ENCODE data around the gene TMSB4X. TPM values are rescaled to one million over a fixed set of nuclear protein-coding genes. Genes with fewer than 3 reads are reported as not detected.

The TMSB4X gene
- total RNA-seq, 4 donors from 2014 or later: 3,072 to 3,725 (median 3,326) TPM

- Histone ChIP-seq H3K4me1 (peaks cover 0 to 36% (median 15%) of the 10 kb centered on the region in 4 donors), H3K27me3 (no peaks in the 10 kb centered on the region), H3K27ac (replicated peaks in 1 of 4) (peak overlapping the region; percentile 71 to 96 (median 90)), H3K36me3 (no peaks in the 10 kb centered on the region), H3K4me3 (peak overlapping the region in 1 of 4 donors; percentile 22), H3K9me3 (no peaks in the 10 kb centered on the region)
- no peak for DNase-seq (ENCODE audit: extremely low spot score)
- TF ChIP-seq EP300 (IDR thresholded peaks at IDR 0.05): no peak
- TF ChIP-seq POLR2AphosphoS5 (IDR thresholded peaks at IDR 0.05): peak; percentile 23 to 41
- no peak for TF ChIP-seq POLR2A (IDR thresholded peaks at IDR 0.05; ENCODE audit: low read depth)
- 67% methylated on average over 12 of the region's 12 CpGs for WGBS
- intact Hi-C loops (cut with DNase I): loop anchor here (2.0 kb wide), 1 partner anchor 517 kb away; no protein-coding TSS in a partner anchor
Observed at GRCh38 chrX:12971282-12972003, 3.5 kb upstream of the TMSB4X start.

GRCh38 chrX:12972243-12972642 lies 2.7 kb upstream of the TMSB4X start:
- no peak for DNase-seq (ENCODE audit: extremely low spot score)
- WGBS: 74% methylated on average over 6 of the region's 6 CpGs
- Histone ChIP-seq H3K4me3 (no peak overlapping the region), H3K9me3 (no peaks in the 10 kb centered on the region), H3K4me1 (peaks cover 0 to 36% (median 15%) of the 10 kb centered on the region in 4 donors), H3K27me3 (no peaks in the 10 kb centered on the region), H3K27ac (replicated peaks in 1 of 4) (peak overlapping the region; percentile 71 to 96 (median 90)), H3K36me3 (peaks cover 0 to 4% (median 0%) of the 10 kb centered on the region in 4 donors)
- no peak for TF ChIP-seq EP300 (IDR thresholded peaks at IDR 0.05)
- TF ChIP-seq POLR2A (IDR thresholded peaks at IDR 0.05; ENCODE audit: low read depth): no peak
- no peak for TF ChIP-seq POLR2AphosphoS5 (IDR thresholded peaks at IDR 0.05)
- TF ChIP-seq CTCF (IDR thresholded peaks at IDR 0.05): no peak
- intact Hi-C loops (cut with DNase I): no loop called here

- peak overlapping the region; percentile 86 to 96 (median 91) for H3K27ac ChIP-seq (replicated peaks in 1 of 4)
- H3K36me3 ChIP-seq: peaks cover 0 to 9% (median 0%) of the 10 kb centered on the region in 4 donors
- DNase-seq (ENCODE audit: extremely low spot score): no peak
- intact Hi-C loops (cut with DNase I): no loop called here
- 73% methylated on average over 12 of the region's 12 CpGs for WGBS
- no peak for TF ChIP-seq POLR2A (IDR thresholded peaks at IDR 0.05; ENCODE audit: low read depth)
- no peaks in the 10 kb centered on the region for H3K27me3 ChIP-seq
- peaks cover 0 to 41% (median 18%) of the 10 kb centered on the region in 4 donors for H3K4me1 ChIP-seq
- H3K9me3 ChIP-seq: no peaks in the 10 kb centered on the region
- H3K4me3 ChIP-seq: peak overlapping the region; percentile 61 to 83 (median 69)
Observed at GRCh38 chrX:12972878-12973560, 1.9 kb upstream of the TMSB4X start.

GRCh38 chrX:12973561-12974304 lies 1.2 kb upstream of the TMSB4X start:
- Histone ChIP-seq H3K27me3 (no peaks in the 10 kb centered on the region), H3K36me3 (peaks cover 0 to 9% (median 0%) of the 10 kb centered on the region in 4 donors), H3K9me3 (no peaks in the 10 kb centered on the region), H3K4me1 (peaks cover 0 to 49% (median 25%) of the 10 kb centered on the region in 4 donors), H3K27ac (replicated peaks in 1 of 4) (peak overlapping the region; percentile 86 to 96 (median 91)), H3K4me3 (peak overlapping the region; percentile 61 to 83 (median 69))
- intact Hi-C loops (cut with DNase I): no loop called here
- WGBS: 61% methylated on average over 19 of the region's 19 CpGs
- no peak for DNase-seq (ENCODE audit: extremely low spot score)
- no peak for TF ChIP-seq CTCF (IDR thresholded peaks at IDR 0.05)
- no peak for TF ChIP-seq POLR2A (IDR thresholded peaks at IDR 0.05; ENCODE audit: low read depth)
- peak in 1 of 2 donors; percentile 7 for TF ChIP-seq POLR2AphosphoS5 (IDR thresholded peaks at IDR 0.05)
- no peak for TF ChIP-seq EP300 (IDR thresholded peaks at IDR 0.05)

- DNase-seq (ENCODE audit: extremely low spot score): no peak
- H3K4me3 ChIP-seq: peak overlapping the region; percentile 61 to 83 (median 69)
- no peaks in the 10 kb centered on the region for H3K9me3 ChIP-seq
- H3K4me1 ChIP-seq: peaks cover 0 to 55% (median 26%) of the 10 kb centered on the region in 4 donors
- intact Hi-C loops (cut with DNase I): no loop called here
- H3K27ac ChIP-seq (replicated peaks in 1 of 4): peak overlapping the region; percentile 86 to 96 (median 91)
- peaks cover 0 to 9% (median 0%) of the 10 kb centered on the region in 4 donors for H3K36me3 ChIP-seq
- H3K27me3 ChIP-seq: no peaks in the 10 kb centered on the region
- TF ChIP-seq POLR2AphosphoS5 (IDR thresholded peaks at IDR 0.05): no peak
- TF ChIP-seq EP300 (IDR thresholded peaks at IDR 0.05): no peak
- TF ChIP-seq POLR2A (IDR thresholded peaks at IDR 0.05; ENCODE audit: low read depth): no peak
- no peak for TF ChIP-seq CTCF (IDR thresholded peaks at IDR 0.05)
- WGBS: 22% methylated on average over 13 of the region's 13 CpGs
Observed at GRCh38 chrX:12974305-12974795, 560 bp upstream of the TMSB4X start.
